Liver (tissue), 9 donors: ENCODE measurements around the gene COL27A1. TPM values are rescaled to one million over a fixed set of nuclear protein-coding genes. Genes with fewer than 3 reads are reported as not detected.

ENCODE experiments used
- DNase-seq: peaks from one replicate; pipeline ENCODE4 v3.0.0-alpha.2; 2017; ENCODE audit warnings: low spot score
- H3K27ac ChIP-seq, 2 donors: one replicate each; pipeline ENCODE4 v1.7.0; 2013; ENCODE audit warnings: inconsistent platforms in 2 of 2, low read length in 2 of 2, control low read depth in 1 of 2, low read depth in 1 of 2, mild to moderate bottlenecking in 1 of 2
- H3K27me3 ChIP-seq, 4 donors: one replicate each; pipeline versions ENCODE4 v1.6.1 to v1.7.0; 2013; ENCODE audit warnings: low read length in 3 of 4, inconsistent platforms in 1 of 4, mild to moderate bottlenecking in 1 of 4, moderate library complexity in 1 of 4; ENCODE audit not compliant: control insufficient read depth in 4 of 4, insufficient read depth in 4 of 4
- H3K36me3 ChIP-seq, 4 donors: one replicate each; pipeline versions ENCODE4 v1.6.1 to v1.7.0; 2013; ENCODE audit warnings: low read length in 3 of 4, mild to moderate bottlenecking in 3 of 4, low read depth in 1 of 4, moderate library complexity in 1 of 4; ENCODE audit not compliant: control insufficient read depth in 4 of 4, insufficient read depth in 3 of 4
- H3K4me1 ChIP-seq, 4 donors: one replicate each; pipeline versions ENCODE4 v1.6.1 to v1.7.0; 2013; ENCODE audit warnings: low read length in 3 of 4, mild to moderate bottlenecking in 3 of 4, moderate library complexity in 1 of 4; ENCODE audit not compliant: control insufficient read depth in 4 of 4, insufficient read depth in 4 of 4
- H3K4me3 ChIP-seq, 3 donors: one replicate each; pipeline versions ENCODE4 v1.6.1 to v1.7.0; 2013; ENCODE audit warnings: low read length in 3 of 3, control low read depth in 1 of 3, low read depth in 1 of 3, mild to moderate bottlenecking in 1 of 3
- H3K9ac ChIP-seq, 2 donors: one replicate each; pipeline ENCODE4 v1.7.0; 2013; ENCODE audit warnings: low read length in 2 of 2, mild to moderate bottlenecking in 2 of 2, moderate library complexity in 2 of 2, control low read depth in 1 of 2, low read depth in 1 of 2
- H3K9me3 ChIP-seq, 4 donors: one replicate each; pipeline versions ENCODE4 v1.6.1 to v1.7.0; 2013; ENCODE audit warnings: low read length in 3 of 4; ENCODE audit not compliant: control insufficient read depth in 4 of 4
- ATF3 ChIP-seq: IDR thresholded peaks from 2 replicates; pipeline ENCODE4 v1.6.1; 2016; ENCODE audit warnings: antibody characterized with exemption
- EGR1 ChIP-seq, 2 donors: IDR thresholded peaks; 2 replicates each; pipeline ENCODE4 v1.6.1; 2016 to 2018; ENCODE audit warnings: antibody characterized with exemption in 2 of 2, low read depth in 2 of 2
- FOXA1 ChIP-seq: IDR thresholded peaks from 2 replicates; pipeline ENCODE4 v1.6.1; 2016; ENCODE audit warnings: antibody characterized with exemption
- FOXA2 ChIP-seq: IDR thresholded peaks from 2 replicates; pipeline ENCODE4 v1.6.1; 2016; ENCODE audit warnings: antibody characterized with exemption
- GABPA ChIP-seq, 2 donors: IDR thresholded peaks in 1 of 2; conservative IDR thresholded peaks in 1 of 2; 2 replicates each; pipeline ENCODE4 v1.6.1; 2016; ENCODE audit warnings: antibody characterized with exemption in 2 of 2, mild to moderate bottlenecking in 1 of 2, moderate library complexity in 1 of 2
- HNF4A ChIP-seq, 2 donors: conservative IDR thresholded peaks; 2 replicates each; pipeline ENCODE4 v1.6.1; 2016; ENCODE audit warnings: antibody characterized with exemption in 2 of 2, mild to moderate bottlenecking in 2 of 2
- HNF4G ChIP-seq: IDR thresholded peaks from 2 replicates; pipeline ENCODE4 v1.6.1; 2016; ENCODE audit warnings: antibody characterized with exemption
- JUND ChIP-seq, 2 donors: IDR thresholded peaks; 2 replicates each; pipeline ENCODE4 v1.6.1; 2016; ENCODE audit warnings: antibody characterized with exemption in 2 of 2
- NR2F2 ChIP-seq: IDR thresholded peaks from 2 replicates; pipeline ENCODE4 v1.6.1; 2016; ENCODE audit warnings: antibody characterized with exemption
- REST ChIP-seq: IDR thresholded peaks from 2 replicates; pipeline ENCODE4 v1.6.1; 2016; ENCODE audit warnings: antibody characterized with exemption, mild to moderate bottlenecking
- RXRA ChIP-seq, 2 donors: IDR thresholded peaks; 2 replicates each; pipeline ENCODE4 v1.6.1; 2017 to 2018; ENCODE audit warnings: antibody characterized with exemption in 2 of 2, mild to moderate bottlenecking in 1 of 2
- TAF1 ChIP-seq: conservative IDR thresholded peaks from 2 replicates; pipeline ENCODE4 v1.6.1; 2016; ENCODE audit warnings: antibody characterized with exemption, mild to moderate bottlenecking
- YY1 ChIP-seq: IDR thresholded peaks from 2 replicates; pipeline ENCODE4 v1.6.1; 2016; ENCODE audit warnings: antibody characterized with exemption, mild to moderate bottlenecking
- ZBTB33 ChIP-seq: IDR thresholded peaks from 2 replicates; pipeline ENCODE4 v1.6.1; 2016; ENCODE audit warnings: antibody characterized with exemption
- WGBS: extraction: QIAGEN DNeasy Blood & Tissue Kit; methylation state at CpG from one replicate; pipeline ENCODE4 v1.1.7; 2013; 5-methylcytosine and 5-hydroxymethylcytosine counted together
- polyA plus RNA-seq, 2 donors: library from polyadenylated mRNA; stranded (reverse) in 1 of 2; unstranded in 1 of 2; fragments of 200-250 nt in 1 of 2; fragments of >200 nt in 1 of 2; fragmentation: Nextera tagmentation in 1 of 2; extraction: Ambion mirVana in 1 of 2; gene quantifications; one replicate each; pipeline versions ENCODE4 v1.2.1 to v1.2.3, GENCODE V29; 2013 to 2015
- total RNA-seq, 2 donors: library from RNA; depleted of rRNA; stranded (reverse); fragments of >200 nt; gene quantifications; one replicate each; pipeline ENCODE4 v1.2.3, GENCODE V29; 2014
- TF ChIP-seq, protein P1 (sequence below): fragments of 150-350 bp; IDR thresholded peaks from 2 replicates; pipeline ENCODE4 v1.5.1; 2017; ENCODE audit warnings: improper control_type of control experiment, low read depth, low read length; ENCODE audit not compliant: missing input control
- donor health status: healthy.
- donor health status: healthy.
- donor health status: healthy.
- donor health status: healthy.
- donor health status: healthy.

COL27A1 gene
- total and polyA plus RNA-seq, 4 donors = 7.0 to 20.4 (median 12.0) TPM

DNA sequence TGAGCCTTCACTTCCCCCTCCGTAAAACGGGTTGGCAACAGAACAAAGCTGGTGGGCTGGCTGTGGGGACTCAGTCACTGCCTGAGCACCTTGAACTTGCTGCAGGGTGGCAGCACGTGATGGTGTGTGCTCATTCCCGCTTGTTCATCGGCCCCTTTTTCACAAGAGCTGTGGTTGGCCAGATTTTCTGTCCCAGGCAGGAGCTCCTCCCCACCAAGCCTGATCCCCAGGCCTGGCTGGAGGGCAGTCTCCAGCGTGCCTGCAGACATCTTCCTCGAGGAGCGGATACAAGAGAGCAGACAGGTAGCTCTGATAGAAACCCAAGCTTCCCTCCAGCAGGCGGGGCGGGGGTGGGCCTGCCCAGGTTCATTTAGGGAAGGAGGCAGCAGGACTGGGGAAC, 105.7 kb downstream of the COL27A1 start:
- H3K9ac ChIP-seq = no peak overlapping the region
- TF ChIP-seq REST (no peak), YY1 (no peak), GABPA (IDR thresholded peaks at IDR 0.05 in 1 of 2, conservative IDR thresholded peaks at IDR 0.05 in 1 of 2) (no peak), ZBTB33 (no peak), EGR1 (IDR thresholded peaks at IDR 0.05; ENCODE audit: low read depth in 2 of 2) (no peak), RXRA (IDR thresholded peaks at IDR 0.05) (no peak), ATF3 (no peak), FOXA1 (no peak)
- H3K27ac ChIP-seq = no peak overlapping the region
- H3K27me3 ChIP-seq = no peaks in the 10 kb centered on the region
- H3K9me3 ChIP-seq = no peaks in the 10 kb centered on the region
- H3K4me1 ChIP-seq = no peaks in the 10 kb centered on the region
- no peak overlapping the region for H3K4me3 ChIP-seq
- 92% methylated on average over 10 of the region's 10 CpGs for WGBS
- DNase-seq = no peak
- H3K36me3 ChIP-seq = peaks cover 0 to 19% (median 3%) of the 10 kb centered on the region in 4 donors

- no peaks in the 10 kb centered on the region for H3K27me3 ChIP-seq
- TF ChIP-seq NR2F2 (no peak), YY1 (no peak), HNF4A (conservative IDR thresholded peaks at IDR 0.05) (no peak), ATF3 (no peak), JUND (IDR thresholded peaks at IDR 0.05) (no peak), TAF1 (no peak), HNF4G (no peak), FOXA2 (no peak), FOXA1 (no peak)
- TF ChIP-seq, protein P1, sequence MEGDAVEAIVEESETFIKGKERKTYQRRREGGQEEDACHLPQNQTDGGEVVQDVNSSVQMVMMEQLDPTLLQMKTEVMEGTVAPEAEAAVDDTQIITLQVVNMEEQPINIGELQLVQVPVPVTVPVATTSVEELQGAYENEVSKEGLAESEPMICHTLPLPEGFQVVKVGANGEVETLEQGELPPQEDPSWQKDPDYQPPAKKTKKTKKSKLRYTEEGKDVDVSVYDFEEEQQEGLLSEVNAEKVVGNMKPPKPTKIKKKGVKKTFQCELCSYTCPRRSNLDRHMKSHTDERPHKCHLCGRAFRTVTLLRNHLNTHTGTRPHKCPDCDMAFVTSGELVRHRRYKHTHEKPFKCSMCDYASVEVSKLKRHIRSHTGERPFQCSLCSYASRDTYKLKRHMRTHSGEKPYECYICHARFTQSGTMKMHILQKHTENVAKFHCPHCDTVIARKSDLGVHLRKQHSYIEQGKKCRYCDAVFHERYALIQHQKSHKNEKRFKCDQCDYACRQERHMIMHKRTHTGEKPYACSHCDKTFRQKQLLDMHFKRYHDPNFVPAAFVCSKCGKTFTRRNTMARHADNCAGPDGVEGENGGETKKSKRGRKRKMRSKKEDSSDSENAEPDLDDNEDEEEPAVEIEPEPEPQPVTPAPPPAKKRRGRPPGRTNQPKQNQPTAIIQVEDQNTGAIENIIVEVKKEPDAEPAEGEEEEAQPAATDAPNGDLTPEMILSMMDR = no peak
- no peaks in the 10 kb centered on the region for H3K9me3 ChIP-seq
- H3K27ac ChIP-seq = no peak overlapping the region
- peaks cover 0 to 27% (median 4%) of the 10 kb centered on the region in 4 donors for H3K36me3 ChIP-seq
- no peak overlapping the region for H3K4me3 ChIP-seq
- H3K9ac ChIP-seq = no peak overlapping the region
- 83% methylated on average over 9 of the region's 9 CpGs for WGBS
- no peak for DNase-seq
- no peaks in the 10 kb centered on the region for H3K4me1 ChIP-seq
Measured at GRCh38 chr9:114261987-114262386, 106.7 kb downstream of the COL27A1 start.
